GM23338 (cell line): Measurements from ENCODE around the gene CCDC12. TPM values are rescaled to one million over a fixed set of nuclear protein-coding genes. Genes with fewer than 3 reads are reported as not detected.

ENCODE experiments used
- ATAC-seq: fragments of 200-7000 bp; cut with Tn5 transposase; 3 replicates; pipeline ENCODE4 v1.9.1; 2020
- DNase-seq: peaks from one replicate; pipeline ENCODE4 v3.0.0-alpha.2; 2015; ENCODE audit warnings: low spot score
- H2AFZ ChIP-seq: fragments of 200-600 bp; sonication (generic); 2 replicates; pipeline ENCODE4 v1.8.0; 2016; ENCODE audit warnings: antibody characterized with exemption, mild to moderate bottlenecking, moderate library complexity
- H3F3A ChIP-seq: fragments of 200-600 bp; sonication (generic); replicated peaks from 2 replicates; pipeline ENCODE4 v1.8.0; 2017; ENCODE audit warnings: antibody characterized with exemption, mixed run types, low read depth
- H3K27ac ChIP-seq: fragments of 200-600 bp; sonication (generic); 2 replicates; pipeline ENCODE4 v1.6.1; 2016; ENCODE audit warnings: low read depth
- H3K27me3 ChIP-seq: fragments of 200-600 bp; sonication (generic); 2 replicates; pipeline ENCODE4 v1.8.0; 2016; ENCODE audit warnings: mild to moderate bottlenecking, mixed run types, moderate library complexity; ENCODE audit not compliant: insufficient read depth
- H3K36me3 ChIP-seq: fragments of 200-600 bp; sonication (generic); 2 replicates; pipeline ENCODE4 v1.8.0; 2016; ENCODE audit warnings: mild to moderate bottlenecking; ENCODE audit not compliant: insufficient read depth
- H3K4me1 ChIP-seq: fragments of 200-600 bp; sonication (generic); 2 replicates; pipeline ENCODE4 v1.8.0; 2016; ENCODE audit warnings: mild to moderate bottlenecking, moderate library complexity; ENCODE audit not compliant: insufficient read depth
- H3K4me2 ChIP-seq: fragments of 200-600 bp; sonication (generic); 2 replicates; pipeline ENCODE4 v1.7.1; 2017; ENCODE audit warnings: mixed run types
- H3K4me3 ChIP-seq: fragments of 200-600 bp; sonication (generic); 2 replicates; pipeline ENCODE4 v1.6.1; 2016; ENCODE audit warnings: mixed run types
- H3K79me2 ChIP-seq: fragments of 200-600 bp; sonication (generic); replicated peaks from 2 replicates; pipeline ENCODE4 v1.8.0; 2017; ENCODE audit warnings: mild to moderate bottlenecking; ENCODE audit not compliant: insufficient read depth
- H3K9me2 ChIP-seq: fragments of 200-600 bp; sonication (generic); 2 replicates; pipeline ENCODE4 v1.8.0; 2017; ENCODE audit not compliant: insufficient read depth
- H4K20me1 ChIP-seq: fragments of 200-600 bp; sonication (generic); replicated peaks from 2 replicates; pipeline ENCODE4 v1.8.0; 2017; ENCODE audit warnings: mild to moderate bottlenecking; ENCODE audit not compliant: insufficient read depth
- H3K27ac Mint-ChIP-seq: 2 replicates; pipeline ENCODE4 v1.8.0; 2020; ENCODE audit warnings: inconsistent platforms, mild to moderate bottlenecking, moderate library complexity, mixed read lengths
- H3K27me3 Mint-ChIP-seq: 3 replicates; pipeline ENCODE4 v1.8.0; 2022; ENCODE audit warnings: low read depth, mild to moderate bottlenecking, moderate library complexity, mixed read lengths, inconsistent platforms; ENCODE audit not compliant: insufficient read depth, poor library complexity
- H3K36me3 Mint-ChIP-seq: 3 replicates; pipeline ENCODE4 v1.8.0; 2021; ENCODE audit warnings: low read depth, mild to moderate bottlenecking, inconsistent platforms, moderate library complexity, mixed read lengths
- H3K4me1 Mint-ChIP-seq: 3 replicates; pipeline ENCODE4 v1.8.0; 2020; ENCODE audit warnings: mild to moderate bottlenecking, inconsistent platforms, mixed read lengths
- H3K4me3 Mint-ChIP-seq: 3 replicates; pipeline ENCODE4 v1.8.0; 2021; ENCODE audit warnings: moderate library complexity, mild to moderate bottlenecking, inconsistent platforms, mixed read lengths
- H3K9me3 Mint-ChIP-seq: 3 replicates; pipeline ENCODE4 v1.8.0; 2020; ENCODE audit warnings: moderate library complexity, mild to moderate bottlenecking, inconsistent platforms, mixed read lengths
- CREB1 ChIP-seq: fragments of 250-450 bp; sonication (Bioruptor Pico); IDR thresholded peaks from 2 replicates; pipeline ENCODE4 v1.5.0; 2020; ENCODE audit warnings: low read depth, mild to moderate bottlenecking, moderate library complexity
- EZH2 ChIP-seq: fragments of 200-600 bp; sonication (generic); IDR thresholded peaks from one replicate; pipeline ENCODE4 v1.8.0; 2017; ENCODE audit warnings: antibody characterized with exemption, mild to moderate bottlenecking, low read depth; ENCODE audit not compliant: unreplicated experiment
- JUNB ChIP-seq: IDR thresholded peaks from one replicate; pipeline ENCODE4 v1.6.1; 2016; ENCODE audit warnings: antibody characterized with exemption; ENCODE audit not compliant: unreplicated experiment
- NANOG ChIP-seq: IDR thresholded peaks from 2 replicates; pipeline ENCODE4 v1.6.1; 2016; ENCODE audit warnings: antibody characterized with exemption, borderline replicate concordance
- POLR2AphosphoS5 ChIP-seq: IDR thresholded peaks from 2 replicates; pipeline ENCODE4 v1.6.1; 2016; ENCODE audit warnings: antibody characterized with exemption, low read depth
- ZNF114 ChIP-seq: fragments of 250-450 bp; sonication (Bioruptor Pico); IDR thresholded peaks from 2 replicates; pipeline ENCODE4 v1.5.0; 2020; ENCODE audit warnings: mild to moderate bottlenecking, moderate library complexity
- polyA plus RNA-seq: library from polyadenylated mRNA; unstranded; fragments of >200 nt; fragmentation: Nextera tagmentation; extraction: Ambion mirVana; gene quantifications from 2 replicates; pipeline ENCODE4 v1.2.1, GENCODE V29; 2016
- total RNA-seq: library from RNA; depleted of rRNA; stranded (reverse); fragments of >200 nt; shearing (Covaris generic); gene quantifications from 2 replicates; pipeline ENCODE4 v1.2.3, GENCODE V29; 2014
- TF ChIP-seq, protein P1 (sequence below): IDR thresholded peaks from 2 replicates; pipeline ENCODE4 v1.6.1; 2016; ENCODE audit warnings: antibody characterized with exemption
- TF ChIP-seq, protein P2 (sequence below), 2 experiments: fragments of 200-600 bp in 1 of 2; sonication (generic) in 1 of 2; conservative IDR thresholded peaks; 2 replicates each; pipeline versions ENCODE4 v1.5.1 to v1.6.1; 2016 to 2017; ENCODE audit warnings: antibody characterized with exemption in 2 of 2, low read depth in 2 of 2, mild to moderate bottlenecking in 2 of 2, moderate library complexity in 1 of 2
- TF ChIP-seq, protein P3 (sequence below): IDR thresholded peaks from one replicate; pipeline ENCODE4 v1.6.1; 2018; ENCODE audit warnings: antibody characterized with exemption; ENCODE audit not compliant: unreplicated experiment

CCDC12 gene
- total and polyA plus RNA-seq, 2 experiments from 2014 or later: 42.9 to 133 TPM

DNA sequence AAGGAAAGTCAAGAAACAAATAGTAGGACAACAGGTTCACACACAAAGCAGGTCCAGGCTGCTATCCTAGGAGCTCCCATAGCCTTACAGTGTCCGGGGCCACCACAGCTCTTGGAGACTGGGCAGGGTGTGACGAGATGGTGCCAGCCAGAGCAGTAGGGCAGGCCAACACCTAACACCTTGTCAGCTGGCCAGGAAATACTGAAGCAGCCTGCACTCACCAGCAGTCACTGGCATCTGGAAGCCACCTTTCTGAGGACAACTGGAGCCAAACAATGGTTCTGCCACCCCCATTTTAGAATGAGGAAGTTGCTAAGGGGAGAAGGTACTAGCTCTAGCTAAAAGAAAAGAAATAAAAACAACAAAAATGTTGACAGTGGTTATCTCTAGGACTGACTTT lies 47.2 kb downstream of the CCDC12 start:
- Histone ChIP-seq H3K4me2 (no peak overlapping the region), H3K9me2 (no peaks in the 10 kb centered on the region), H3K4me3 (no peak overlapping the region), H3K4me1 (no peaks in the 10 kb centered on the region), H2AFZ (no peak overlapping the region), H3F3A (0 out of 2 replicates have a peak, but pooled peaks cover 7% of the 10 kb centered on the region), H3K36me3 (no peaks in the 10 kb centered on the region), H3K27ac (no peak overlapping the region), H3K27me3 (no peaks in the 10 kb centered on the region), H4K20me1 (peaks cover 16% of the 10 kb centered on the region), H3K79me2 (peaks cover 59% of the 10 kb centered on the region)
- no peaks in the 10 kb centered on the region for H3K9me3 Mint-ChIP-seq
- H3K27me3 Mint-ChIP-seq: peaks cover 7% of the 10 kb centered on the region
- ATAC-seq (no peak), DNase-seq (no peak)
- TF ChIP-seq, protein P1, sequence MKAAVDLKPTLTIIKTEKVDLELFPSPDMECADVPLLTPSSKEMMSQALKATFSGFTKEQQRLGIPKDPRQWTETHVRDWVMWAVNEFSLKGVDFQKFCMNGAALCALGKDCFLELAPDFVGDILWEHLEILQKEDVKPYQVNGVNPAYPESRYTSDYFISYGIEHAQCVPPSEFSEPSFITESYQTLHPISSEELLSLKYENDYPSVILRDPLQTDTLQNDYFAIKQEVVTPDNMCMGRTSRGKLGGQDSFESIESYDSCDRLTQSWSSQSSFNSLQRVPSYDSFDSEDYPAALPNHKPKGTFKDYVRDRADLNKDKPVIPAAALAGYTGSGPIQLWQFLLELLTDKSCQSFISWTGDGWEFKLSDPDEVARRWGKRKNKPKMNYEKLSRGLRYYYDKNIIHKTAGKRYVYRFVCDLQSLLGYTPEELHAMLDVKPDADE: no peak
- TF ChIP-seq ZNF114: no peak
- peaks cover 21% of the 10 kb centered on the region; the same call in 2 of the 3 replicates for H3K4me1 Mint-ChIP-seq
- H3K36me3 Mint-ChIP-seq: peaks cover 9% of the 10 kb centered on the region
- H3K27ac Mint-ChIP-seq: no peak overlapping the region
- H3K4me3 Mint-ChIP-seq: no peak overlapping the region

DNA sequence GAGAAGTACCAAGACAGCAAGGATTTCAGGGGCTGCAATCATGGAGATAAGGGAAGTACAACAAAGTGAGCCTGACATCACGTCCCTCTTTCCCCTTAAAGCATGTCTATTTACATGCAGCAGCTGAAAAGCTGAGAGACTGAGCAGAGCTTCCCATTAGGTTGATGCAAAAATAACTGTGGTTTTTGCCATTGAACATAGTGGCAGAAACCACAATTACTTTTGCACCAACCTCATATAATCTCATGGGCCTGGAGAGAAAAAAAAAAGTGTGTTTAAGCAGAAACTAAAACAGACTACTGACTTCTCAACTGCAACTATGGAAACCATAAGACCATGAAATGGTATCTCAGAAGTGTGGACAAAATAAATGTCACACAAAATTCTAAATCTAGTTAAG lies 48.3 kb downstream of the CCDC12 start:
- Mint-ChIP-seq H3K4me3 (no peak overlapping the region), H3K9me3 (no peaks in the 10 kb centered on the region), H3K36me3 (peaks cover 15% of the 10 kb centered on the region), H3K4me1 (peaks cover 19% of the 10 kb centered on the region; the same call in 2 of the 3 replicates), H3K27me3 (peaks cover 7% of the 10 kb centered on the region), H3K27ac (no peak overlapping the region)
- Histone ChIP-seq H3K4me2 (no peak overlapping the region), H3K79me2 (peaks cover 49% of the 10 kb centered on the region), H3F3A (0 out of 2 replicates have a peak, but pooled peaks cover 13% of the 10 kb centered on the region), H3K4me3 (no peak overlapping the region), H3K9me2 (no peaks in the 10 kb centered on the region), H3K27me3 (no peaks in the 10 kb centered on the region), H2AFZ (no peak overlapping the region), H3K36me3 (no peaks in the 10 kb centered on the region), H3K27ac (no peak overlapping the region), H3K4me1 (no peaks in the 10 kb centered on the region), H4K20me1 (peaks cover 21% of the 10 kb centered on the region)
- TF ChIP-seq, protein P2, sequence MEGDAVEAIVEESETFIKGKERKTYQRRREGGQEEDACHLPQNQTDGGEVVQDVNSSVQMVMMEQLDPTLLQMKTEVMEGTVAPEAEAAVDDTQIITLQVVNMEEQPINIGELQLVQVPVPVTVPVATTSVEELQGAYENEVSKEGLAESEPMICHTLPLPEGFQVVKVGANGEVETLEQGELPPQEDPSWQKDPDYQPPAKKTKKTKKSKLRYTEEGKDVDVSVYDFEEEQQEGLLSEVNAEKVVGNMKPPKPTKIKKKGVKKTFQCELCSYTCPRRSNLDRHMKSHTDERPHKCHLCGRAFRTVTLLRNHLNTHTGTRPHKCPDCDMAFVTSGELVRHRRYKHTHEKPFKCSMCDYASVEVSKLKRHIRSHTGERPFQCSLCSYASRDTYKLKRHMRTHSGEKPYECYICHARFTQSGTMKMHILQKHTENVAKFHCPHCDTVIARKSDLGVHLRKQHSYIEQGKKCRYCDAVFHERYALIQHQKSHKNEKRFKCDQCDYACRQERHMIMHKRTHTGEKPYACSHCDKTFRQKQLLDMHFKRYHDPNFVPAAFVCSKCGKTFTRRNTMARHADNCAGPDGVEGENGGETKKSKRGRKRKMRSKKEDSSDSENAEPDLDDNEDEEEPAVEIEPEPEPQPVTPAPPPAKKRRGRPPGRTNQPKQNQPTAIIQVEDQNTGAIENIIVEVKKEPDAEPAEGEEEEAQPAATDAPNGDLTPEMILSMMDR (conservative IDR thresholded peaks at IDR 0.05; ENCODE audit: low read depth in 2 of 2): no peak
- no peak for TF ChIP-seq ZNF114
- TF ChIP-seq POLR2AphosphoS5: no peak
- no peak for DNase-seq
- ATAC-seq: no peak

DNA sequence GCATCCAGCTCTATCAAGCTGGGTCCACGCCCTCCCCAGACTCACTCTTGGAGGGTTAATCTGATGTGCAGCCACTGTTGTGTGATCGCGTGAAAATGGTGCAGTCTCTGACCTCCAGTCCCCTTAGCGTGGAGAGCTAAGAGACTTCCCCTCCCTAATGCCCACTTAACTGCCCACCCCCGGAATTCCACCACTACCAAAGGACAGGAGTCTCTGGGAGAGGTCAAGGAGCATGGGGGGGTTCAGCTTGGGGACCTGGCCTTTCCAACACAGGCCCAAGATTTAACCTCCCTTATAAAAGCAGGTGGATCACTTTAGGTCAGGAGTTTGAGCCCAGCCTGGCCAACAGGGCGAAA lies 48.8 kb downstream of the CCDC12 start:
- Mint-ChIP-seq H3K9me3 (no peaks in the 10 kb centered on the region), H3K4me1 (peaks cover 19% of the 10 kb centered on the region; the same call in 2 of the 3 replicates), H3K27me3 (peaks cover 7% of the 10 kb centered on the region), H3K4me3 (no peak overlapping the region), H3K27ac (no peak overlapping the region), H3K36me3 (peaks cover 19% of the 10 kb centered on the region)
- Histone ChIP-seq H3K36me3 (0 out of 2 replicates have a peak, but pooled peaks cover 3% of the 10 kb centered on the region), H3K4me2 (no peak overlapping the region), H3K4me1 (no peaks in the 10 kb centered on the region), H3K9me2 (no peaks in the 10 kb centered on the region), H3K27me3 (no peaks in the 10 kb centered on the region), H4K20me1 (peaks cover 27% of the 10 kb centered on the region), H2AFZ (no peak overlapping the region), H3K4me3 (no peak overlapping the region), H3K27ac (no peak overlapping the region), H3F3A (0 out of 2 replicates have a peak, but pooled peaks cover 13% of the 10 kb centered on the region), H3K79me2 (peaks cover 43% of the 10 kb centered on the region)
- no peak for DNase-seq
- ATAC-seq: no peak
- TF ChIP-seq NANOG (no peak), POLR2AphosphoS5 (no peak), JUNB (no peak), ZNF114 (no peak), EZH2 (no peak), CREB1 (CRISPR knock-in tag) (no peak)
- TF ChIP-seq, protein P3, sequence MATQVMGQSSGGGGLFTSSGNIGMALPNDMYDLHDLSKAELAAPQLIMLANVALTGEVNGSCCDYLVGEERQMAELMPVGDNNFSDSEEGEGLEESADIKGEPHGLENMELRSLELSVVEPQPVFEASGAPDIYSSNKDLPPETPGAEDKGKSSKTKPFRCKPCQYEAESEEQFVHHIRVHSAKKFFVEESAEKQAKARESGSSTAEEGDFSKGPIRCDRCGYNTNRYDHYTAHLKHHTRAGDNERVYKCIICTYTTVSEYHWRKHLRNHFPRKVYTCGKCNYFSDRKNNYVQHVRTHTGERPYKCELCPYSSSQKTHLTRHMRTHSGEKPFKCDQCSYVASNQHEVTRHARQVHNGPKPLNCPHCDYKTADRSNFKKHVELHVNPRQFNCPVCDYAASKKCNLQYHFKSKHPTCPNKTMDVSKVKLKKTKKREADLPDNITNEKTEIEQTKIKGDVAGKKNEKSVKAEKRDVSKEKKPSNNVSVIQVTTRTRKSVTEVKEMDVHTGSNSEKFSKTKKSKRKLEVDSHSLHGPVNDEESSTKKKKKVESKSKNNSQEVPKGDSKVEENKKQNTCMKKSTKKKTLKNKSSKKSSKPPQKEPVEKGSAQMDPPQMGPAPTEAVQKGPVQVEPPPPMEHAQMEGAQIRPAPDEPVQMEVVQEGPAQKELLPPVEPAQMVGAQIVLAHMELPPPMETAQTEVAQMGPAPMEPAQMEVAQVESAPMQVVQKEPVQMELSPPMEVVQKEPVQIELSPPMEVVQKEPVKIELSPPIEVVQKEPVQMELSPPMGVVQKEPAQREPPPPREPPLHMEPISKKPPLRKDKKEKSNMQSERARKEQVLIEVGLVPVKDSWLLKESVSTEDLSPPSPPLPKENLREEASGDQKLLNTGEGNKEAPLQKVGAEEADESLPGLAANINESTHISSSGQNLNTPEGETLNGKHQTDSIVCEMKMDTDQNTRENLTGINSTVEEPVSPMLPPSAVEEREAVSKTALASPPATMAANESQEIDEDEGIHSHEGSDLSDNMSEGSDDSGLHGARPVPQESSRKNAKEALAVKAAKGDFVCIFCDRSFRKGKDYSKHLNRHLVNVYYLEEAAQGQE: no peak
